ENCODE measurements around the gene ARFIP1.

ARFIP1 gene

DNA sequence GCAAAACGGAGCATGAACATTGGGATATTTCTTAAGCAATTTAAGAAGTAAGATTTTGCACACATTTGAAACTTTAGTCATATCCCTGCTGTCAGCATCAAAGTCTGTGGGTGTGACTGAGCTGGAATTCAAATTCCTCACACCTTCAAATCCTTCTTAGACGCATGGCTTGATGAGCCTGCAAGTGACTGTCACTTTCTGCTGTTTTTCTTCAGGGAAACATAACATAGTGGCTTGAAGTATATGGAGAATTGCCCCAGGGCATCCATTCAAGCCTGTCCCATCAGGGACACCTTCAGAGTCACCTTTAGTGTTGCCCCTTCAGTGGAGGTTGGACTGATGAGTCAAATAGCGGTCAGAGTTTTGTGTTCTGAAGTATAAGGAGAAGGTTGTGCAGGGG is 173.8 kb downstream of the ARFIP1 start (continued):
- TF ChIP-seq, protein P1, sequence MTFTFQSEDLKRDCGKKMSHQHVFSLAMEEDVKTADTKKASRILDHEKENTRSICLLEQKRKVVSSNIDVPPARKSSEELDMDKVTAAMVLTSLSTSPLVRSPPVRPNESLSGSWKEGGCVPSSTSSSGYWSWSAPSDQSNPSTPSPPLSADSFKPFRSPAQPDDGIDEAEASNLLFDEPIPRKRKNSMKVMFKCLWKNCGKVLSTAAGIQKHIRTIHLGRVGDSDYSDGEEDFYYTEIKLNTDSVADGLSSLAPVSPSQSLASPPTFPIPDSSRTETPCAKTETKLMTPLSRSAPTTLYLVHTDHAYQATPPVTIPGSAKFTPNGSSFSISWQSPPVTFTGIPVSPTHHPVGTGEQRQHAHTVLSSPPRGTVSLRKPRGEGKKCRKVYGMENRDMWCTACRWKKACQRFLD (tag by site-specific recombination; IDR thresholded peaks at IDR 0.05): no peak

DNA sequence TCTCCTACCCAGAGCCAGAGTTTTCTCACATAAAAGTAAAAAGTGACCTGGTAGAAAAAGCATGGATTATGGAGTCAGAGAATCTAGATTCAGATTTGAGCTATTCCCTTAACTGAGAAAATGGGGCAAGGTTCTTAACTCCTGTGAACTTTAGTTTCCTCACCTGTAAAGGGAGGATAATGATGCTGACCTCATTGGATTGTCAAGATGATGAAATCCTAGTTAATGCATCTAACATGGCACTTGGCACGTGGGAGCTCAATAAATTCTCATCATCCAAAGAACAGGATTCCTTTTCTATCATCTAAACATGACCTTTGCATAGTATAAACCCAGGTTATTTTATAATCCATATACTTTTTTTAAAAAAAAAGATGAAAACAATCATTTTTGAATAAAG is 175.0 kb downstream of the ARFIP1 start:
- ChIA-PET POLR2A (interaction anchor here (0.6 kb wide), 1 partner anchor 126 kb away, joined by 3 read pairs; no protein-coding TSS in a partner anchor), CTCF (interaction anchor here (1.2 kb wide), 1 partner anchor 28 kb away, joined by 3 read pairs; no protein-coding TSS in a partner anchor)
- no peak for TF ChIP-seq ZNF366 (tag by site-specific recombination; conservative IDR thresholded peaks at IDR 0.05)
- TF ChIP-seq ZNF777 (tag by site-specific recombination; IDR thresholded peaks at IDR 0.05; ENCODE audit: borderline replicate concordance): no peak
- TF ChIP-seq ZXDB (tag by site-specific recombination; IDR thresholded peaks at IDR 0.05): no peak
- TF ChIP-seq ZNF776 (tag by site-specific recombination; IDR thresholded peaks at IDR 0.05; ENCODE audit: borderline replicate concordance): no peak
- no peak for TF ChIP-seq ZIC2 (tag by site-specific recombination; IDR thresholded peaks at IDR 0.05)
- TF ChIP-seq, protein P2, sequence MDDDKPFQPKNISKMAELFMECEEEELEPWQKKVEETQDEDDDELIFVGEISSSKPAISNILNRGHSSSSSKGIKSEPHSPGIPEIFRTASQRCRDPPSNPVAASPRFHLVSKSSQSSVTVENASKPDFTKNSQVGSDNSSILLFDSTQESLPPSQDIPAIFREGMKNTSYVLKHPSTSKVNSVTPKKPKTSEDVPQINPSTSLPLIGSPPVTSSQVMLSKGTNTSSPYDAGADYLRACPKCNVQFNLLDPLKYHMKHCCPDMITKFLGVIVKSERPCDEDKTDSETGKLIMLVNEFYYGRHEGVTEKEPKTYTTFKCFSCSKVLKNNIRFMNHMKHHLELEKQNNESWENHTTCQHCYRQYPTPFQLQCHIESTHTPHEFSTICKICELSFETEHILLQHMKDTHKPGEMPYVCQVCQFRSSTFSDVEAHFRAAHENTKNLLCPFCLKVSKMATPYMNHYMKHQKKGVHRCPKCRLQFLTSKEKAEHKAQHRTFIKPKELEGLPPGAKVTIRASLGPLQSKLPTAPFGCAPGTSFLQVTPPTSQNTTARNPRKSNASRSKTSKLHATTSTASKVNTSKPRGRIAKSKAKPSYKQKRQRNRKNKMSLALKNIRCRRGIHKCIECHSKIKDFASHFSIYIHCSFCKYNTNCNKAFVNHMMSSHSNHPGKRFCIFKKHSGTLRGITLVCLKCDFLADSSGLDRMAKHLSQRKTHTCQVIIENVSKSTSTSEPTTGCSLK (tag by site-specific recombination; IDR thresholded peaks at IDR 0.05): no peak
- TF ChIP-seq, protein P3, sequence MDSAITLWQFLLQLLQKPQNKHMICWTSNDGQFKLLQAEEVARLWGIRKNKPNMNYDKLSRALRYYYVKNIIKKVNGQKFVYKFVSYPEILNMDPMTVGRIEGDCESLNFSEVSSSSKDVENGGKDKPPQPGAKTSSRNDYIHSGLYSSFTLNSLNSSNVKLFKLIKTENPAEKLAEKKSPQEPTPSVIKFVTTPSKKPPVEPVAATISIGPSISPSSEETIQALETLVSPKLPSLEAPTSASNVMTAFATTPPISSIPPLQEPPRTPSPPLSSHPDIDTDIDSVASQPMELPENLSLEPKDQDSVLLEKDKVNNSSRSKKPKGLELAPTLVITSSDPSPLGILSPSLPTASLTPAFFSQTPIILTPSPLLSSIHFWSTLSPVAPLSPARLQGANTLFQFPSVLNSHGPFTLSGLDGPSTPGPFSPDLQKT (IDR thresholded peaks at IDR 0.05; ENCODE audit: borderline replicate concordance, low read depth, low read length): no peak
- no peak for TF ChIP-seq ZNF274 (IDR thresholded peaks at IDR 0.05; ENCODE audit: low read length)
- TF ChIP-seq ZNF274 (tag by site-specific recombination; IDR thresholded peaks at IDR 0.05; ENCODE audit: borderline replicate concordance): no peak
- TF ChIP-seq ZNF175 (tag by site-specific recombination; IDR thresholded peaks at IDR 0.05): no peak
- no peak for TF ChIP-seq MYNN (tag by site-specific recombination; IDR thresholded peaks at IDR 0.05; ENCODE audit: borderline replicate concordance)
- no peak for TF ChIP-seq FEZF1 (tag by site-specific recombination; IDR thresholded peaks at IDR 0.05)
- H3K4me1 ChIP-seq (ENCODE audit: control insufficient read depth, insufficient read depth, low read length): peaks cover 4% of the 10 kb centered on the region; the same call in 1 of the 2 replicates
- no peaks in the 10 kb centered on the region for H3K9me3 ChIP-seq (ENCODE audit: control insufficient read depth, insufficient read depth, low read depth, low read length)
- H3K4me3 ChIP-seq (ENCODE audit: low read depth, low read length): no peak overlapping the region
- no peak overlapping the region for H3K27ac ChIP-seq (ENCODE audit: extremely low read depth, low read depth, low read length)
- no peaks in the 10 kb centered on the region for H3K36me3 ChIP-seq (ENCODE audit: control insufficient read depth in 2 of 2, insufficient read depth in 1 of 2, low read length in 2 of 2)

DNA sequence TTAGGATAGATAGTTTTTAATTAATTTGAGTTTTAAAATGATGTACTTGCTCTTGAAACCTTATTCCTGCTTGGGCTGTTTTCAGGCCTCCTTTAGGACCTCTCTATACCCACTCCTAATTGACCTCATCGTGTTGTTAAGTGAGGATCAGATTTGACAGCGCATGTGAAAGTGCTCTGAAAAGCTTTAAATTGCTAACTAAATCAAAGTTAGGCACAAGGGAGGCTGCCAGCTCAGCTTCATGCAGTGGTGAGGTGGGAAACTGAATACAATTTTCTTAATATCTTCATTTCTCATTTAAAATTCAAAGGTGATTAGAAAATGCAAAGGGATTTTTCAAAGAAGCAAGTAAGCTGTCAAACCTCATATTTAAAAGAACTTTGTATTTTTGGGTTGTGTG is 176.4 kb downstream of the ARFIP1 start:
- H3K4me1 ChIP-seq (ENCODE audit: control insufficient read depth, insufficient read depth, low read length): peaks cover 4% of the 10 kb centered on the region; the same call in 1 of the 2 replicates
- no peaks in the 10 kb centered on the region for H3K36me3 ChIP-seq (ENCODE audit: control insufficient read depth in 2 of 2, insufficient read depth in 1 of 2, low read length in 2 of 2)
- H3K9me3 ChIP-seq (ENCODE audit: control insufficient read depth, insufficient read depth, low read depth, low read length): no peaks in the 10 kb centered on the region
- no peak overlapping the region for H3K27ac ChIP-seq (ENCODE audit: extremely low read depth, low read depth, low read length)
- ChIA-PET CTCF (no interaction called here), POLR2A (no interaction called here)
- no peak for TF ChIP-seq ZNF350 (tag by site-specific recombination; IDR thresholded peaks at IDR 0.05)
- no peak for TF ChIP-seq MZF1 (tag by site-specific recombination; IDR thresholded peaks at IDR 0.05; ENCODE audit: borderline replicate concordance)
- TF ChIP-seq ZNF114 (tag by site-specific recombination; IDR thresholded peaks at IDR 0.05): no peak
- TF ChIP-seq MYNN (tag by site-specific recombination; IDR thresholded peaks at IDR 0.05; ENCODE audit: borderline replicate concordance): no peak
- no peak for TF ChIP-seq ZFHX2 (tag by site-specific recombination; conservative IDR thresholded peaks at IDR 0.05)
- TF ChIP-seq SP2 (tag by site-specific recombination; IDR thresholded peaks at IDR 0.05): no peak
- TF ChIP-seq ZNF544 (tag by site-specific recombination; IDR thresholded peaks at IDR 0.05): no peak
- TF ChIP-seq SALL2 (tag by site-specific recombination; IDR thresholded peaks at IDR 0.05; ENCODE audit: borderline replicate concordance): no peak
- TF ChIP-seq, protein P4, sequence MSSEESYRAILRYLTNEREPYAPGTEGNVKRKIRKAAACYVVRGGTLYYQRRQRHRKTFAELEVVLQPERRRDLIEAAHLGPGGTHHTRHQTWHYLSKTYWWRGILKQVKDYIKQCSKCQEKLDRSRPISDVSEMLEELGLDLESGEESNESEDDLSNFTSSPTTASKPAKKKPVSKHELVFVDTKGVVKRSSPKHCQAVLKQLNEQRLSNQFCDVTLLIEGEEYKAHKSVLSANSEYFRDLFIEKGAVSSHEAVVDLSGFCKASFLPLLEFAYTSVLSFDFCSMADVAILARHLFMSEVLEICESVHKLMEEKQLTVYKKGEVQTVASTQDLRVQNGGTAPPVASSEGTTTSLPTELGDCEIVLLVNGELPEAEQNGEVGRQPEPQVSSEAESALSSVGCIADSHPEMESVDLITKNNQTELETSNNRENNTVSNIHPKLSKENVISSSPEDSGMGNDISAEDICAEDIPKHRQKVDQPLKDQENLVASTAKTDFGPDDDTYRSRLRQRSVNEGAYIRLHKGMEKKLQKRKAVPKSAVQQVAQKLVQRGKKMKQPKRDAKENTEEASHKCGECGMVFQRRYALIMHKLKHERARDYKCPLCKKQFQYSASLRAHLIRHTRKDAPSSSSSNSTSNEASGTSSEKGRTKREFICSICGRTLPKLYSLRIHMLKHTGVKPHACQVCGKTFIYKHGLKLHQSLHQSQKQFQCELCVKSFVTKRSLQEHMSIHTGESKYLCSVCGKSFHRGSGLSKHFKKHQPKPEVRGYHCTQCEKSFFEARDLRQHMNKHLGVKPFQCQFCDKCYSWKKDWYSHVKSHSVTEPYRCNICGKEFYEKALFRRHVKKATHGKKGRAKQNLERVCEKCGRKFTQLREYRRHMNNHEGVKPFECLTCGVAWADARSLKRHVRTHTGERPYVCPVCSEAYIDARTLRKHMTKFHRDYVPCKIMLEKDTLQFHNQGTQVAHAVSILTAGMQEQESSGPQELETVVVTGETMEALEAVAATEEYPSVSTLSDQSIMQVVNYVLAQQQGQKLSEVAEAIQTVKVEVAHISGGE (tag by site-specific recombination; conservative IDR thresholded peaks at IDR 0.05; ENCODE audit: low read depth): no peak
- no peak for TF ChIP-seq ZNF76 (tag by site-specific recombination; IDR thresholded peaks at IDR 0.05; ENCODE audit: borderline replicate concordance, low read depth)
- TF ChIP-seq, protein P5, sequence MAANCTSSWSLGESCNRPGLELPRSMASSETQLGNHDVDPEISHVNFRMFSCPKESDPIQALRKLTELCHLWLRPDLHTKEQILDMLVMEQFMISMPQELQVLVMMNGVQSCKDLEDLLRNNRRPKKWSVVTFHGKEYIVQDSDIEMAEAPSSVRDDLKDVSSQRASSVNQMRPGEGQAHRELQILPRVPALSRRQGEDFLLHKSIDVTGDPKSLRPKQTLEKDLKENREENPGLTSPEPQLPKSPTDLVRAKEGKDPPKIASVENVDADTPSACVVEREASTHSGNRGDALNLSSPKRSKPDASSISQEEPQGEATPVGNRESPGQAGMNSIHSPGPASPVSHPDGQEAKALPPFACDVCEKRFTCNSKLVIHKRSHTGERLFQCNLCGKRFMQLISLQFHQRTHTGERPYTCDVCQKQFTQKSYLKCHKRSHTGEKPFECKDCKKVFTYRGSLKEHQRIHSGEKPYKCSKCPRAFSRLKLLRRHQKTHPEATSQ (tag by site-specific recombination; IDR thresholded peaks at IDR 0.05): no peak
- TF ChIP-seq ZBTB7A (tag by site-specific recombination; IDR thresholded peaks at IDR 0.05; ENCODE audit: low read depth): no peak
- TF ChIP-seq ZNF549 (tag by site-specific recombination; IDR thresholded peaks at IDR 0.05): no peak
- H3K4me3 ChIP-seq (ENCODE audit: low read depth, low read length): no peak overlapping the region
